SK-N-SH treated with all-trans-retinoic acid at 6 μM for 48 hours (cell line): Measurements from ENCODE around the gene CMTM7.

Experiments used
- ARNTL ChIP-seq: fragments of 450-650 bp; formaldehyde crosslinking; IDR thresholded peaks from 2 replicates; pipeline ENCODE4 v1.5.0; 2020; ENCODE audit warnings: low read depth, mild to moderate bottlenecking, moderate library complexity, borderline replicate concordance
- BACH2 ChIP-seq: fragments of 250-450 bp; sonication (Bioruptor Pico); IDR thresholded peaks from 2 replicates; pipeline ENCODE4 v1.9.0; 2021; ENCODE audit warnings: mild to moderate bottlenecking, borderline replicate concordance
- ESRRG ChIP-seq: fragments of 250-450 bp; sonication (Bioruptor Pico); IDR thresholded peaks from 2 replicates; pipeline ENCODE4 v1.6.1; 2021; ENCODE audit warnings: mild to moderate bottlenecking
- ZC3H10 ChIP-seq: fragments of 250-450 bp; sonication (Bioruptor Pico); IDR thresholded peaks from 2 replicates; pipeline ENCODE4 v1.5.1; 2021; ENCODE audit warnings: mild to moderate bottlenecking, moderate library complexity
- ZNF70 ChIP-seq: fragments of 450-650 bp; formaldehyde crosslinking; IDR thresholded peaks from 2 replicates; pipeline ENCODE4 v1.5.0; 2020; ENCODE audit warnings: mild to moderate bottlenecking, moderate library complexity

GRCh38 chr3:32401126-32401525, 9.5 kb downstream of the CMTM7 start:
- no peak for TF ChIP-seq ZC3H10 (CRISPR knock-in tag)
- TF ChIP-seq ZNF70 (CRISPR knock-in tag), result no peak
- TF ChIP-seq ESRRG, result no peak
- TF ChIP-seq ARNTL (CRISPR knock-in tag), result no peak
- TF ChIP-seq BACH2 (CRISPR knock-in tag), result no peak
